Heart right ventricle (tissue), 16 donors: ENCODE data around the gene SORL1. TPM values are rescaled to one million over a fixed set of nuclear protein-coding genes. Genes with fewer than 3 reads are reported as not detected.

Experiments
- ATAC-seq, 8 donors: fragments of 200-7000 bp; cut with Tn5 transposase; one replicate each; pipeline ENCODE4 v1.9.1; 2020; ENCODE audit warnings: mild to moderate bottlenecking in 8 of 8, moderate library complexity in 8 of 8, moderate number of reproducible peaks in 1 of 8
- DNase-seq, 2 donors: peaks; one replicate each; pipeline ENCODE4 v3.0.0-alpha.2; 2020
- H3K27ac ChIP-seq, 10 donors: fragments of 200-600 bp; sonication (generic) in 2 of 10; one replicate each; pipeline versions ENCODE4 v1.5.0 to v1.8.0; 2020 to 2022; ENCODE audit warnings: mild to moderate bottlenecking in 3 of 10
- H3K27me3 ChIP-seq, 7 donors: fragments of 200-600 bp; one replicate each; pipeline ENCODE4 v1.8.0; 2021 to 2022; ENCODE audit warnings: mild to moderate bottlenecking in 2 of 7
- H3K36me3 ChIP-seq, 9 donors: fragments of 200-600 bp; sonication (generic) in 1 of 9; one replicate each; pipeline versions ENCODE4 v1.5.0 to v1.8.0; 2020 to 2022; ENCODE audit warnings: mild to moderate bottlenecking in 2 of 9
- H3K4me1 ChIP-seq, 9 donors: fragments of 200-600 bp; sonication (generic) in 1 of 9; one replicate each; pipeline versions ENCODE4 v1.5.0 to v1.8.0; 2020 to 2022; ENCODE audit warnings: mild to moderate bottlenecking in 4 of 9
- H3K4me3 ChIP-seq, 10 donors: fragments of 200-600 bp; sonication (generic) in 2 of 10; one replicate each; pipeline versions ENCODE4 v1.5.0 to v1.8.0; 2020 to 2022; ENCODE audit warnings: mild to moderate bottlenecking in 7 of 10, moderate library complexity in 2 of 10
- H3K9me3 ChIP-seq, 11 donors: fragments of 200-600 bp in 10 of 11; sonication (generic) in 2 of 11; one replicate each; pipeline versions ENCODE4 v1.5.0 to v1.8.0; 2013 to 2022; ENCODE audit warnings: mild to moderate bottlenecking in 2 of 11, control low read depth in 1 of 11, moderate library complexity in 1 of 11
- WGBS, 2 donors: extraction: QIAGEN DNeasy Blood & Tissue Kit; methylation state at CpG; one replicate each; pipeline ENCODE4 v1.1.7; 2013; ENCODE audit warnings: inconsistent platforms in 1 of 2; 5-methylcytosine and 5-hydroxymethylcytosine counted together
- intact Hi-C, 10 donors: fragments of 100-400 bp; cut with DNase I; formaldehyde crosslinking; loops; one replicate each; pipeline versions ENCODE4 v1.11.1 to v1.14.2; 2022
- polyA plus RNA-seq, 2 donors: library from polyadenylated mRNA; stranded (reverse); fragments of 200-250 nt; gene quantifications; one replicate each; pipeline ENCODE4 v1.2.3, GENCODE V29; 2013
- total RNA-seq, 10 donors: library from RNA; stranded (reverse); fragmentation: NEBNext Ultra II Directional in 3 of 10; extraction: Animal tissue kit (Norgen Biotek cat#: 25700) in 3 of 10; gene quantifications; one replicate each; pipeline versions ENCODE4 v1.2.1 to v1.2.4, GENCODE V29; 2021 to 2023
- TF ChIP-seq, protein P1 (sequence below), 9 donors: fragments of 200-600 bp; sonication (generic) in 2 of 9; IDR thresholded peaks; one replicate each; pipeline versions ENCODE4 v1.5.0 to v1.8.0; 2021 to 2022; ENCODE audit warnings: antibody characterized with exemption in 9 of 9, mild to moderate bottlenecking in 5 of 9, moderate library complexity in 1 of 9
- donor health status: Arrhythmogenic right ventricular cardiomyopathy.
- donor health status: ischemic (EF 13 %, LVEDD 7.1; RV severe dilation, severe dysfunction).
- donor health status: healthy with polysubstance abuse.
- donor health status: DM: no; HTN: yes; CAD: no.
- donor health status: DM: no; HTN: no; CAD: no.
- donor health status: ischemic (EF 25% LVEDD 6.9; RV normal size, moderate dysfunction).
- donor health status: ischemic (EF 25% LVEDD 5.7; RV mildly dilated, moderate dysfunction).
- donor health status: healthy.
- donor health status: DM: yes; HTN: yes; CAD: no.
- donor health status: Ischemic cardiomyopathy.
- donor health status: ischemic (EF 35%, LVEDD 5.7; RV mildly dilated, moderate dysfunction).
- donor health status: nonischemic (EF 11% LVEDD 7.7; RV severe dilation, severe dysfunction).
- donor health status: DM: yes; HTN: yes; CAD: no.
- donor health status: PGD.
- donor health status: ischemic (EF 29% LVEDD 5.4; RV normal size, mild dysfunction).
- donor health status: nonischemic (EF 23%, LVEDD 6.1; RV moderate dilation, normal function).

Gene SORL1
- total and polyA plus RNA-seq, 12 donors = 0.26 to 15.1 (median 8.7) TPM

DNA sequence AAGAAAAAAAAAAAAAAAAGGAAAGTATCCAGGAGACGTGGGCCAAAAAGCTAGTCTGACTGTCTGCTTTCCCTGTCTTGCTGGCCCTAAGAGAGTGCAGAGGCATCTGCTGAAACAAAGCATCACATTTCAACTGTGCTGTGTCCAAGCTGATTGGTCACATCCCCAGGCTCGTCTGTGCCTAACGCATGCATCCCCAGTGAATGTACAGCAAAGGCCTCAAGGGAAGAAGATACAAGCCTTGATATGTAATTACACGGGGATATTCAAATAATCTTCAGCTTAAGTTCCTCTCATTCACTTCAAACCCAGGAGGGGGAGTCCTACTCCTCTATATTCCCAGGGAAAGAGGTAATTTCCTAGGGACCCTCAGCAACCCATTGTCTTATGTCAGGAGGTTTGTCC lies 5.4 kb upstream of the SORL1 start:
- TF ChIP-seq, protein P1, sequence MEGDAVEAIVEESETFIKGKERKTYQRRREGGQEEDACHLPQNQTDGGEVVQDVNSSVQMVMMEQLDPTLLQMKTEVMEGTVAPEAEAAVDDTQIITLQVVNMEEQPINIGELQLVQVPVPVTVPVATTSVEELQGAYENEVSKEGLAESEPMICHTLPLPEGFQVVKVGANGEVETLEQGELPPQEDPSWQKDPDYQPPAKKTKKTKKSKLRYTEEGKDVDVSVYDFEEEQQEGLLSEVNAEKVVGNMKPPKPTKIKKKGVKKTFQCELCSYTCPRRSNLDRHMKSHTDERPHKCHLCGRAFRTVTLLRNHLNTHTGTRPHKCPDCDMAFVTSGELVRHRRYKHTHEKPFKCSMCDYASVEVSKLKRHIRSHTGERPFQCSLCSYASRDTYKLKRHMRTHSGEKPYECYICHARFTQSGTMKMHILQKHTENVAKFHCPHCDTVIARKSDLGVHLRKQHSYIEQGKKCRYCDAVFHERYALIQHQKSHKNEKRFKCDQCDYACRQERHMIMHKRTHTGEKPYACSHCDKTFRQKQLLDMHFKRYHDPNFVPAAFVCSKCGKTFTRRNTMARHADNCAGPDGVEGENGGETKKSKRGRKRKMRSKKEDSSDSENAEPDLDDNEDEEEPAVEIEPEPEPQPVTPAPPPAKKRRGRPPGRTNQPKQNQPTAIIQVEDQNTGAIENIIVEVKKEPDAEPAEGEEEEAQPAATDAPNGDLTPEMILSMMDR (IDR thresholded peaks at IDR 0.05) = peak in 2 of 9 donors; percentile 7 to 11
- Histone ChIP-seq H3K27ac (peak overlapping the region in 1 of 10 donors; percentile 90), H3K27me3 (peaks cover 0 to 14% (median 8%) of the 10 kb centered on the region in 7 donors), H3K9me3 (no peaks in the 10 kb centered on the region), H3K4me1 (peaks cover 0 to 53% (median 0%) of the 10 kb centered on the region in 9 donors), H3K36me3 (no peaks in the 10 kb centered on the region), H3K4me3 (no peak overlapping the region)
- DNase-seq (no peak), ATAC-seq (no peak)
- WGBS, 2 donors = 42 to 49% methylated on average over 4 of the region's 4 CpGs
- intact Hi-C loops = loop anchor here in 3 of 10 donors (5.0 to 10.0 kb wide), 2 partner anchors 122 to 124 kb away; no protein-coding TSS in a partner anchor

DNA sequence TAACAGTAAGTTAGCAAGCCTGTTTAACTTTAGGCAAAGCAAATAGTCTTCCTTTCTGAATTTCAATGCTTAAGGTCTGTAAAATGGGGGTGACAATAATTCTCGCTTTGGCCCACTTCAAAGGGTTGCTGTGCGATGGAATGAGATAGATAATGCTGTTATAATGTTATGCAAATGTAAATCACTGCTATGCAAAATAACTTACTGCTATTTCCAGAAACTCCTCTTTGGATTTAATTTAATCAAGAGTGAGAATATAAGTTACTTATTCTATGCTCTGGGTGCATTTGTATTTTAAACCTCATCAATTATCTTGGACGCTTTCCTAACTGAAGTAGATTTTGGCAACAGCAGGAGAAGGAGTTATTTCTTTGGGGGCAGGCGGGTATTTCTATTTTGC lies 4.1 kb upstream of the SORL1 start:
- Histone ChIP-seq H3K4me3 (no peak overlapping the region), H3K36me3 (no peaks in the 10 kb centered on the region), H3K27ac (peak overlapping the region in 1 of 10 donors; percentile 90), H3K4me1 (peaks cover 0 to 63% (median 5%) of the 10 kb centered on the region in 9 donors), H3K9me3 (no peaks in the 10 kb centered on the region), H3K27me3 (peaks cover 0 to 22% (median 14%) of the 10 kb centered on the region in 7 donors)
- TF ChIP-seq, protein P1 (IDR thresholded peaks at IDR 0.05) = no peak
- no peak for ATAC-seq
- no peak for DNase-seq
- intact Hi-C loops = loop anchor here in 3 of 10 donors (5.0 to 10.0 kb wide), 2 partner anchors 123 to 126 kb away; no protein-coding TSS in a partner anchor
- 92 to 93% methylated on average over 4 of the region's 4 CpGs for WGBS, 2 donors

- Histone ChIP-seq H3K9me3 (no peaks in the 10 kb centered on the region), H3K36me3 (no peaks in the 10 kb centered on the region), H3K27me3 (peaks cover 0 to 26% (median 14%) of the 10 kb centered on the region in 7 donors), H3K27ac (peak overlapping the region in 2 of 10 donors; percentile 40 to 90), H3K4me1 (peaks cover 0 to 64% (median 5%) of the 10 kb centered on the region in 9 donors), H3K4me3 (no peak overlapping the region)
- ATAC-seq = no peak
- intact Hi-C loops = loop anchor here in 3 of 10 donors (5.0 to 10.0 kb wide), 2 partner anchors 124 to 126 kb away; no protein-coding TSS in a partner anchor
- 78 to 83% methylated on average over 3 of the region's 3 CpGs for WGBS, 2 donors
- DNase-seq = no peak
- TF ChIP-seq, protein P1 (IDR thresholded peaks at IDR 0.05) = no peak
Observed at GRCh38 chr11:121448431-121448941, 3.6 kb upstream of the SORL1 start.

- DNase-seq (no peak), ATAC-seq (no peak)
- TF ChIP-seq, protein P1 (IDR thresholded peaks at IDR 0.05) = no peak
- intact Hi-C loops = loop anchor here in 3 of 10 donors (5.0 to 10.0 kb wide), 2 partner anchors 124 to 127 kb away; no protein-coding TSS in a partner anchor
- Histone ChIP-seq H3K9me3 (no peaks in the 10 kb centered on the region), H3K4me3 (no peak overlapping the region), H3K27ac (peak overlapping the region in 2 of 10 donors; percentile 40 to 90), H3K36me3 (no peaks in the 10 kb centered on the region), H3K27me3 (peaks cover 0 to 26% (median 14%) of the 10 kb centered on the region in 7 donors), H3K4me1 (peaks cover 0 to 66% (median 5%) of the 10 kb centered on the region in 9 donors)
- 91% methylated on average over 4 of the region's 4 CpGs for WGBS, 2 donors
Observed at GRCh38 chr11:121449123-121449522, 3.0 kb upstream of the SORL1 start.
